ENCODE results near the gene BCL2L2. TPM values are rescaled to one million over a fixed set of nuclear protein-coding genes. Genes with fewer than 3 reads are reported as not detected.
A peak's percentile ranks its signal among the peaks of the same experiment; 100 is the strongest.

BCL2L2 gene
- total and polyA plus RNA-seq, 9 of the 15 experiments (the other 6 are each of a cell fraction or from before 2014, with no cell fraction given), result 2.6 to 32.5 (median 14.7) TPM

DNA sequence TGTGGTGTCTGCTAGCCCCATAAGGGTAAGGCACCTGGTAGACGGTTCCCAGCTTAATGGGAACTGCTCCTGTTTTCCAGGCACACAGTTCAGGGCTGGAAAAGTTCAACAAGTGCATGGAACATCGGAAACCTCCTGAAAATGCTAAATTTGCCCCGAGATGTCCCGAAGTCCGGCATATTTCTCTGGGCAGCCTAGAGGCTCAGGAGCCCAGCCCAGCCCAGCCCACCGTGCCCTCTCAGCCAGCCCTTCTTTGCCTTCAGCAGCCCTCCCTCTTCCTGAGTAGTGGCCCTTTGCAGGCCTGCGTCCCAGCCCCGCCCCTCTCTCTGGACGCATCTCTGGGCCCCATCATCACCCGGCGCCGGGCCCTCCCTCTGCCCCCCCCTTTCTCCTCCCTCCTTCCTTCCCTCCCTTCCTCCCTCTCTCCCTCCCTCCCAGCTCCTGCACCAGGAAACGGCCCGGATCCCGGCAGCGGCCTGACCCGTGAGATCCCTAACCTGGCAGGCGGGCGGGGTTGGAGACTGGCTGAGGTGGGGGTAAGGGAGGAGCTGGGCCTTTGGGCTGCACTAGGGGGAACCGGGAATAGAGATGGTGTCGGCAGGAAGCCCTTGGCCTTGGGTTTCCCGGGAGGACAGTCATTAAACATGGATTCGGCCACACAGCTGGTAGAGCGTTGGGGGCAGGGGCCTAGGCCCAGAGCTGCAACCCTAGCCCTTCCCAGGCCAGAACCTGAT lies at the start of gene BCL2L2 (continued):
- TF ChIP-seq POLR2G (IDR thresholded peaks at IDR 0.05; ENCODE audit: low read depth, low read length) (peak; percentile 80), CAMTA2 (CRISPR knock-in tag; conservative IDR thresholded peaks at IDR 0.05) (no peak), TCF7 (IDR thresholded peaks at IDR 0.05; ENCODE audit: borderline replicate concordance) (0 out of 2 replicates have a peak, but pooled peaks have one; percentile 52), PHF20 (IDR thresholded peaks at IDR 0.05; ENCODE audit: partially characterized antibody) (peak; percentile 98), SREBF2 (CRISPR knock-in tag; IDR thresholded peaks at IDR 0.05) (0 out of 2 replicates have a peak, but pooled peaks have one; percentile 42), YY1 (IDR thresholded peaks at IDR 0.05; ENCODE audit: borderline replicate concordance in 1 of 3, control insufficient read depth in 1 of 3, extremely low read depth in 1 of 3, insufficient read depth in 3 of 3, insufficient read length in 1 of 3, insufficient replicate concordance in 2 of 3, low read depth in 1 of 3, low read length in 2 of 3) (peak in 2 of 3 experiments; percentile 41 to 75), MTA1 (IDR thresholded peaks at IDR 0.05; ENCODE audit: borderline replicate concordance) (peak; percentile 100), ATF1 (CRISPR knock-in tag; IDR thresholded peaks at IDR 0.05) (peak; percentile 96), ATF1 (tag; IDR thresholded peaks at IDR 0.05) (peak; percentile 98), FIP1L1 (IDR thresholded peaks at IDR 0.05; ENCODE audit: low read depth, low read length, poor library complexity, severe bottlenecking) (no peak), STAT5B (CRISPR knock-in tag; IDR thresholded peaks at IDR 0.05) (no peak), RUNX1 (IDR thresholded peaks at IDR 0.05; ENCODE audit: low read depth) (peak; percentile 78; the same call in 1 of the 2 replicates), ATF7 (IDR thresholded peaks at IDR 0.05) (peak; percentile 24; the same call in 1 of the 2 replicates), SMAD1 (IDR thresholded peaks at IDR 0.05; ENCODE audit: low read depth, low read length, partially characterized antibody) (peak; percentile 30), TBL1XR1 (IDR thresholded peaks at IDR 0.05; ENCODE audit: low read length in 2 of 2) (peak in 1 of 2 experiments; percentile 88; a peak in 2 of 4 replicates), TRIM28 (IDR thresholded peaks at IDR 0.05) (peak; percentile 31; the same call in 1 of the 2 replicates)
- TF ChIP-seq, protein P1, sequence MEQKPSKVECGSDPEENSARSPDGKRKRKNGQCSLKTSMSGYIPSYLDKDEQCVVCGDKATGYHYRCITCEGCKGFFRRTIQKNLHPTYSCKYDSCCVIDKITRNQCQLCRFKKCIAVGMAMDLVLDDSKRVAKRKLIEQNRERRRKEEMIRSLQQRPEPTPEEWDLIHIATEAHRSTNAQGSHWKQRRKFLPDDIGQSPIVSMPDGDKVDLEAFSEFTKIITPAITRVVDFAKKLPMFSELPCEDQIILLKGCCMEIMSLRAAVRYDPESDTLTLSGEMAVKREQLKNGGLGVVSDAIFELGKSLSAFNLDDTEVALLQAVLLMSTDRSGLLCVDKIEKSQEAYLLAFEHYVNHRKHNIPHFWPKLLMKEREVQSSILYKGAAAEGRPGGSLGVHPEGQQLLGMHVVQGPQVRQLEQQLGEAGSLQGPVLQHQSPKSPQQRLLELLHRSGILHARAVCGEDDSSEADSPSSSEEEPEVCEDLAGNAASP (IDR thresholded peaks at IDR 0.05), result no peak
- TF ChIP-seq, protein P2, sequence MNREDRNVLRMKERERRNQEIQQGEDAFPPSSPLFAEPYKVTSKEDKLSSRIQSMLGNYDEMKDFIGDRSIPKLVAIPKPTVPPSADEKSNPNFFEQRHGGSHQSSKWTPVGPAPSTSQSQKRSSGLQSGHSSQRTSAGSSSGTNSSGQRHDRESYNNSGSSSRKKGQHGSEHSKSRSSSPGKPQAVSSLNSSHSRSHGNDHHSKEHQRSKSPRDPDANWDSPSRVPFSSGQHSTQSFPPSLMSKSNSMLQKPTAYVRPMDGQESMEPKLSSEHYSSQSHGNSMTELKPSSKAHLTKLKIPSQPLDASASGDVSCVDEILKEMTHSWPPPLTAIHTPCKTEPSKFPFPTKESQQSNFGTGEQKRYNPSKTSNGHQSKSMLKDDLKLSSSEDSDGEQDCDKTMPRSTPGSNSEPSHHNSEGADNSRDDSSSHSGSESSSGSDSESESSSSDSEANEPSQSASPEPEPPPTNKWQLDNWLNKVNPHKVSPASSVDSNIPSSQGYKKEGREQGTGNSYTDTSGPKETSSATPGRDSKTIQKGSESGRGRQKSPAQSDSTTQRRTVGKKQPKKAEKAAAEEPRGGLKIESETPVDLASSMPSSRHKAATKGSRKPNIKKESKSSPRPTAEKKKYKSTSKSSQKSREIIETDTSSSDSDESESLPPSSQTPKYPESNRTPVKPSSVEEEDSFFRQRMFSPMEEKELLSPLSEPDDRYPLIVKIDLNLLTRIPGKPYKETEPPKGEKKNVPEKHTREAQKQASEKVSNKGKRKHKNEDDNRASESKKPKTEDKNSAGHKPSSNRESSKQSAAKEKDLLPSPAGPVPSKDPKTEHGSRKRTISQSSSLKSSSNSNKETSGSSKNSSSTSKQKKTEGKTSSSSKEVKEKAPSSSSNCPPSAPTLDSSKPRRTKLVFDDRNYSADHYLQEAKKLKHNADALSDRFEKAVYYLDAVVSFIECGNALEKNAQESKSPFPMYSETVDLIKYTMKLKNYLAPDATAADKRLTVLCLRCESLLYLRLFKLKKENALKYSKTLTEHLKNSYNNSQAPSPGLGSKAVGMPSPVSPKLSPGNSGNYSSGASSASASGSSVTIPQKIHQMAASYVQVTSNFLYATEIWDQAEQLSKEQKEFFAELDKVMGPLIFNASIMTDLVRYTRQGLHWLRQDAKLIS (CRISPR knock-in tag; IDR thresholded peaks at IDR 0.05), result 0 out of 2 replicates have a peak, but pooled peaks have one; percentile 46
- TF ChIP-seq, protein P3, sequence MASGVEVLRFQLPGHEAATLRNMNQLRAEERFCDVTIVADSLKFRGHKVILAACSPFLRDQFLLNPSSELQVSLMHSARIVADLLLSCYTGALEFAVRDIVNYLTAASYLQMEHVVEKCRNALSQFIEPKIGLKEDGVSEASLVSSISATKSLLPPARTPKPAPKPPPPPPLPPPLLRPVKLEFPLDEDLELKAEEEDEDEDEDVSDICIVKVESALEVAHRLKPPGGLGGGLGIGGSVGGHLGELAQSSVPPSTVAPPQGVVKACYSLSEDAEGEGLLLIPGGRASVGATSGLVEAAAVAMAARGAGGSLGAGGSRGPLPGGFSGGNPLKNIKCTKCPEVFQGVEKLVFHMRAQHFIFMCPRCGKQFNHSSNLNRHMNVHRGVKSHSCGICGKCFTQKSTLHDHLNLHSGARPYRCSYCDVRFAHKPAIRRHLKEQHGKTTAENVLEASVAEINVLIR (CRISPR knock-in tag; IDR thresholded peaks at IDR 0.05), result peak; percentile 94
- TF ChIP-seq, protein P4, sequence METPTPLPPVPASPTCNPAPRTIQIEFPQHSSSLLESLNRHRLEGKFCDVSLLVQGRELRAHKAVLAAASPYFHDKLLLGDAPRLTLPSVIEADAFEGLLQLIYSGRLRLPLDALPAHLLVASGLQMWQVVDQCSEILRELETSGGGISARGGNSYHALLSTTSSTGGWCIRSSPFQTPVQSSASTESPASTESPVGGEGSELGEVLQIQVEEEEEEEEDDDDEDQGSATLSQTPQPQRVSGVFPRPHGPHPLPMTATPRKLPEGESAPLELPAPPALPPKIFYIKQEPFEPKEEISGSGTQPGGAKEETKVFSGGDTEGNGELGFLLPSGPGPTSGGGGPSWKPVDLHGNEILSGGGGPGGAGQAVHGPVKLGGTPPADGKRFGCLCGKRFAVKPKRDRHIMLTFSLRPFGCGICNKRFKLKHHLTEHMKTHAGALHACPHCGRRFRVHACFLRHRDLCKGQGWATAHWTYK (CRISPR knock-in tag; IDR thresholded peaks at IDR 0.05), result no peak

Data from K562 (cell line).